Measurements from ENCODE around the gene CPNE4.
"Not testable (repeated sequence)": the region's sequence is repeated elsewhere in the genome, so short reads cannot be mapped to it uniquely, and the experiment has no call there.

The CPNE4 gene

GRCh38 chr3:131501949-131502348 lies 532.9 kb downstream of the CPNE4 start:
- peak overlapping the region; percentile 94 for H3K4me3 ChIP-seq (replicated peaks in 1 of 2; ENCODE audit: low read depth in 2 of 2, low read length in 2 of 2)
- TF ChIP-seq, protein P1, sequence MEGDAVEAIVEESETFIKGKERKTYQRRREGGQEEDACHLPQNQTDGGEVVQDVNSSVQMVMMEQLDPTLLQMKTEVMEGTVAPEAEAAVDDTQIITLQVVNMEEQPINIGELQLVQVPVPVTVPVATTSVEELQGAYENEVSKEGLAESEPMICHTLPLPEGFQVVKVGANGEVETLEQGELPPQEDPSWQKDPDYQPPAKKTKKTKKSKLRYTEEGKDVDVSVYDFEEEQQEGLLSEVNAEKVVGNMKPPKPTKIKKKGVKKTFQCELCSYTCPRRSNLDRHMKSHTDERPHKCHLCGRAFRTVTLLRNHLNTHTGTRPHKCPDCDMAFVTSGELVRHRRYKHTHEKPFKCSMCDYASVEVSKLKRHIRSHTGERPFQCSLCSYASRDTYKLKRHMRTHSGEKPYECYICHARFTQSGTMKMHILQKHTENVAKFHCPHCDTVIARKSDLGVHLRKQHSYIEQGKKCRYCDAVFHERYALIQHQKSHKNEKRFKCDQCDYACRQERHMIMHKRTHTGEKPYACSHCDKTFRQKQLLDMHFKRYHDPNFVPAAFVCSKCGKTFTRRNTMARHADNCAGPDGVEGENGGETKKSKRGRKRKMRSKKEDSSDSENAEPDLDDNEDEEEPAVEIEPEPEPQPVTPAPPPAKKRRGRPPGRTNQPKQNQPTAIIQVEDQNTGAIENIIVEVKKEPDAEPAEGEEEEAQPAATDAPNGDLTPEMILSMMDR (IDR thresholded peaks at IDR 0.05; ENCODE audit: low read depth, low read length) = no peak
- peak in 1 of 2 donors; percentile 2 for DNase-seq (ENCODE audit: low read depth in 2 of 2)

GRCh38 chr3:131494706-131495105 lies 540.1 kb downstream of the CPNE4 start:
- TF ChIP-seq, protein P1 (IDR thresholded peaks at IDR 0.05; ENCODE audit: low read depth, low read length) = no peak
- no peak for DNase-seq (ENCODE audit: low read depth in 2 of 2)
- H3K4me3 ChIP-seq (replicated peaks in 1 of 2; ENCODE audit: low read depth in 2 of 2, low read length in 2 of 2) = no peak overlapping the region

DNA sequence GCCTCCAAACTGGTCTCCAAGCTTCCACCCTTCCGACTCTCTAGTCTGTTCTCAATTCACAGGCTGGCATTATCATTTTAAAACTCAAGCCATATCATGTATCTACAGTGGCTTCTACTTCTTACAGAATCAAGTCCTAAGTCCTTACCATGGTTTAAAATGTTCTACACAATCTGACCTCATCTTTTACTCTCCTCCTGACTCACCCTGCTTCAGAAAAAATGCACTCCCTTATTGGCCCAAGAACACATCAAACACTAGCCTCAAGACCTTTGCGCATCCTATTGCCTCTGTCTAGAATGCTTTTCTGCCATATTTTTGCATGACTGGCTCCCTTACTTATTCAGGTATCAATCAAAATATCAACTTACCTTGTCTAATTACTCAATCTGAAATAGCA lies 543.0 kb downstream of the CPNE4 start:
- DNase-seq (ENCODE audit: low read depth in 2 of 2) = peak in 1 of 2 donors; percentile 5
- H3K4me3 ChIP-seq (replicated peaks in 1 of 2; ENCODE audit: low read depth in 2 of 2, low read length in 2 of 2) = no peak overlapping the region
- TF ChIP-seq, protein P1 (IDR thresholded peaks at IDR 0.05; ENCODE audit: low read depth, low read length) = no peak

DNA sequence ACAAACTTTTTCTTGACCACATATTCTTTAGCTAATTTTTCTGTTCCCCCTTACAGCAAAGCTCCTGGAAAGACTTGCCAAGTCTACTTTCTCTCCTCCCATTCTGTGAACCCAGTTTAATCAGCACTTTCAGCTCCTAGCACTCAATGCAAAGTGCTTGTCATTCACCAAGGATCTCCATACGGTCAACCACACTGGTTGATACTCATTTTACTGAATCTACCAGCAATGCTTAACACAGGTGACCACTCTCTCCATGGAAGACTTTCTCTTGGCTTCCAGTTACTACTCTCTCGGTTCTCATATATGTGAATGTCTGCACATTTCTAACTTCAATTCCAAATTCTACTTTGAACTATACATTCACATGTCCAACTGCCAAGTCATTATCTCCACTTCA lies 543.7 kb downstream of the CPNE4 start:
- H3K4me3 ChIP-seq (replicated peaks in 1 of 2; ENCODE audit: low read depth in 2 of 2, low read length in 2 of 2) = no peak overlapping the region
- DNase-seq (ENCODE audit: low read depth in 2 of 2) = no peak
- TF ChIP-seq, protein P1 (IDR thresholded peaks at IDR 0.05; ENCODE audit: low read depth, low read length) = no peak

GRCh38 chr3:131486545-131486944 lies 548.3 kb downstream of the CPNE4 start:
- not testable (repeated sequence) for H3K4me3 ChIP-seq (replicated peaks in 1 of 2; ENCODE audit: low read depth in 2 of 2, low read length in 2 of 2); DNase-seq (ENCODE audit: low read depth in 2 of 2)

- TF ChIP-seq, protein P1 (IDR thresholded peaks at IDR 0.05; ENCODE audit: low read depth, low read length) = no peak
- DNase-seq (ENCODE audit: low read depth in 2 of 2) = no peak
Observed at GRCh38 chr3:131485119-131485518, 549.7 kb downstream of the CPNE4 start.

GRCh38 chr3:131484496-131485111 lies 550.2 kb downstream of the CPNE4 start:
- TF ChIP-seq, protein P1 (IDR thresholded peaks at IDR 0.05; ENCODE audit: low read depth, low read length) = no peak
- no peak for DNase-seq (ENCODE audit: low read depth in 2 of 2)
- no peak overlapping the region for H3K4me3 ChIP-seq (replicated peaks in 1 of 2; ENCODE audit: low read depth in 2 of 2, low read length in 2 of 2)

More at GRCh38 chr3:131485119-131485518, 549.7 kb downstream of the CPNE4 start:
- no peak overlapping the region for H3K4me3 ChIP-seq (replicated peaks in 1 of 2; ENCODE audit: low read depth in 2 of 2, low read length in 2 of 2)
